Spinal cord (tissue), 10 donors: Measurements from ENCODE around the gene ARHGEF1. TPM values are rescaled to one million over a fixed set of nuclear protein-coding genes. Genes with fewer than 3 reads are reported as not detected.

Experiments
- DNase-seq, 6 donors: peaks; one replicate each; pipeline versions ENCODE4 v3.0.0 to v3.0.0-alpha.2; 2013 to 2015; ENCODE audit warnings: low spot score in 6 of 6, low read depth in 4 of 6
- H3K27ac ChIP-seq: one replicate; pipeline ENCODE4 v1.5.1; 2013; ENCODE audit warnings: low read depth, low read length, control low read depth
- H3K27me3 ChIP-seq: one replicate; pipeline ENCODE4 v1.6.1; 2013; ENCODE audit warnings: low read length; ENCODE audit not compliant: control insufficient read depth, insufficient read depth
- H3K36me3 ChIP-seq: one replicate; pipeline ENCODE4 v1.6.1; 2013; ENCODE audit warnings: low read length; ENCODE audit not compliant: control insufficient read depth, insufficient read depth
- H3K4me1 ChIP-seq: one replicate; pipeline ENCODE4 v1.6.1; 2013; ENCODE audit warnings: low read length; ENCODE audit not compliant: control insufficient read depth, insufficient read depth
- H3K4me3 ChIP-seq: one replicate; pipeline ENCODE4 v1.5.1; 2013; ENCODE audit warnings: low read depth, low read length, control low read depth
- H3K9me3 ChIP-seq: one replicate; pipeline ENCODE4 v1.6.1; 2013; ENCODE audit warnings: low read length; ENCODE audit not compliant: control insufficient read depth, insufficient read depth
- WGBS: methylation state at CpG from one replicate; pipeline ENCODE4 v1.1.5; 2013; ENCODE audit warnings: missing lambda C conversion rate; ENCODE audit not compliant: insufficient coverage; 5-methylcytosine and 5-hydroxymethylcytosine counted together
- long read RNA-seq, 4 donors: transcript quantifications; one replicate each; lab custom pipeline, GENCODE V29; 2026
- polyA plus RNA-seq, 2 donors: library from polyadenylated mRNA; unstranded; fragments of 120-200 nt; gene quantifications; one replicate each; pipeline ENCODE4 v1.2.1, GENCODE V29; 2013; ENCODE audit not compliant: insufficient read length in 2 of 2
- total RNA-seq, 2 donors: library from RNA; depleted of rRNA in 1 of 2; stranded (reverse); fragments of 120-200 nt in 1 of 2; fragments of >200 nt in 1 of 2; gene quantifications; one replicate each; pipeline versions ENCODE4 v1.2.3 to v1.2.4, GENCODE V29; 2013 to 2014
- donor health status: healthy.

ARHGEF1 gene, protein sequence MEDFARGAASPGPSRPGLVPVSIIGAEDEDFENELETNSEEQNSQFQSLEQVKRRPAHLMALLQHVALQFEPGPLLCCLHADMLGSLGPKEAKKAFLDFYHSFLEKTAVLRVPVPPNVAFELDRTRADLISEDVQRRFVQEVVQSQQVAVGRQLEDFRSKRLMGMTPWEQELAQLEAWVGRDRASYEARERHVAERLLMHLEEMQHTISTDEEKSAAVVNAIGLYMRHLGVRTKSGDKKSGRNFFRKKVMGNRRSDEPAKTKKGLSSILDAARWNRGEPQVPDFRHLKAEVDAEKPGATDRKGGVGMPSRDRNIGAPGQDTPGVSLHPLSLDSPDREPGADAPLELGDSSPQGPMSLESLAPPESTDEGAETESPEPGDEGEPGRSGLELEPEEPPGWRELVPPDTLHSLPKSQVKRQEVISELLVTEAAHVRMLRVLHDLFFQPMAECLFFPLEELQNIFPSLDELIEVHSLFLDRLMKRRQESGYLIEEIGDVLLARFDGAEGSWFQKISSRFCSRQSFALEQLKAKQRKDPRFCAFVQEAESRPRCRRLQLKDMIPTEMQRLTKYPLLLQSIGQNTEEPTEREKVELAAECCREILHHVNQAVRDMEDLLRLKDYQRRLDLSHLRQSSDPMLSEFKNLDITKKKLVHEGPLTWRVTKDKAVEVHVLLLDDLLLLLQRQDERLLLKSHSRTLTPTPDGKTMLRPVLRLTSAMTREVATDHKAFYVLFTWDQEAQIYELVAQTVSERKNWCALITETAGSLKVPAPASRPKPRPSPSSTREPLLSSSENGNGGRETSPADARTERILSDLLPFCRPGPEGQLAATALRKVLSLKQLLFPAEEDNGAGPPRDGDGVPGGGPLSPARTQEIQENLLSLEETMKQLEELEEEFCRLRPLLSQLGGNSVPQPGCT
- 10 to 100 TPM; 17.3 to 27.0 TPM for total RNA-seq
- 100 to 1,000 TPM in 1 of 2 donors, 10 to 100 TPM in 1; 75.5 to 113 TPM for polyA plus RNA-seq
- long read RNA-seq, donor 1, partial matches to known transcripts = 0 of 4 reads
- long read RNA-seq, donor 1, other reads (novel, unspliced or antisense) = 0 of 4 reads
- long read RNA-seq, donor 2, partial matches to known transcripts = 46 of 137 reads
- long read RNA-seq, donor 2, other reads (novel, unspliced or antisense) = 91 of 137 reads
- long read RNA-seq, donor 3, partial matches to known transcripts = 0 of 1 reads
- long read RNA-seq, donor 3, other reads (novel, unspliced or antisense) = 0 of 1 reads
- long read RNA-seq, donor 4, partial matches to known transcripts = 6 of 9 reads
- long read RNA-seq, donor 4, other reads (novel, unspliced or antisense) = 0 of 9 reads

DNA sequence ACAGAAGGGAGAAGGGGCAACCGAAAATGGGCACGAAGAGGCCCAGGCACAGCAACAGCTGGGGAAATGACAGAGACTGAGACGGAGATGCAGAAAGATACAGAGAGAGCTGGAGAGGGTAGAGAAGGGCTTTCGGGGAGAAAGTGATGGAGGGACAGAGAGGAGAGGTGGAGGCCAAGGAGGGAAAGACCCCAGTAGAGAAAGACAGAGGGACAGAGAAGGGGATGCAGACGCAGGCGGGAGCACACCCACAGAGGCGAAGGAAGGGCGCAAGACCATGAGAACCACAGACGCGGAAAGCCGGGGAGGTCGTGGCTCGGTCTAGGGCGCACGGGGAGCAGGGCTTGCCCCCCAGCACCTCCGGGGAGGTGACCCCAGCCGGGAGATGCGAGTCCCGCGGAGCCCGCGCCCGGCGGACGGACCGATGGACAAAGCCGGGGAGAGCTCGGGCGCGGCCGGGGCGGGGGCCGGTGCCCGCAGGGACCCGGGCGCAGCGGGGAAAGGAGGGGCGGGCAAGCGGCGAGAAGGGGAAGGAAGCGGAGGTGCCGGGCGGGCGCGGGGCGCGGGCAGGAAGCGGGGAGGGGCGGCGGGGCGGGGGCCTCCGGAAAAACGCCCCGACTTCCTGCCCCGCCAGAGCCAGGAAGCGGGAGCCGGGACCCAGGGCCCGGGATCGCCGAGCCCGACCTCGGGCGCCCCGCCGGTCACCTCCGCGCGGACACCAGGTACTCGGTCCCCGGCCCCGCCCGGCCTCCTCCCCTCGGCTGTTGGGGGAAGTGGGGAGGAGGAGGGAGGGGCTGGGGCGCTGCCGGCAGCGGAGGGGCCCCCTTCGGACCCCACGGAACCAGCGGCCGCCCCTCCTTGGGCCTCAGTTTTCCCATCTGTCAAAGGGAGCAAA, at the start of gene ARHGEF1:
ARHGEF1 (plus strand) TSS at position 617 of the 895 bp plus-strand sequence. CDS start 4,899 bp downstream, outside the sequence.
- Histone ChIP-seq H3K4me3 (peak within 1 kb of the TSS; percentile 88), H3K27ac (peak within 1 kb of the TSS; percentile 69), H3K27me3 (peaks cover 8% of the 10 kb centered on the region), H3K9me3 (no peaks in the 10 kb centered on the region), H3K36me3 (peaks cover 3% of the 10 kb centered on the region), H3K4me1 (peaks cover 34% of the 10 kb centered on the region)
- 1% methylated on average over 80 of the region's 80 CpGs for WGBS
- DNase-seq = peak in 1 of 6 donors; percentile 40

DNA sequence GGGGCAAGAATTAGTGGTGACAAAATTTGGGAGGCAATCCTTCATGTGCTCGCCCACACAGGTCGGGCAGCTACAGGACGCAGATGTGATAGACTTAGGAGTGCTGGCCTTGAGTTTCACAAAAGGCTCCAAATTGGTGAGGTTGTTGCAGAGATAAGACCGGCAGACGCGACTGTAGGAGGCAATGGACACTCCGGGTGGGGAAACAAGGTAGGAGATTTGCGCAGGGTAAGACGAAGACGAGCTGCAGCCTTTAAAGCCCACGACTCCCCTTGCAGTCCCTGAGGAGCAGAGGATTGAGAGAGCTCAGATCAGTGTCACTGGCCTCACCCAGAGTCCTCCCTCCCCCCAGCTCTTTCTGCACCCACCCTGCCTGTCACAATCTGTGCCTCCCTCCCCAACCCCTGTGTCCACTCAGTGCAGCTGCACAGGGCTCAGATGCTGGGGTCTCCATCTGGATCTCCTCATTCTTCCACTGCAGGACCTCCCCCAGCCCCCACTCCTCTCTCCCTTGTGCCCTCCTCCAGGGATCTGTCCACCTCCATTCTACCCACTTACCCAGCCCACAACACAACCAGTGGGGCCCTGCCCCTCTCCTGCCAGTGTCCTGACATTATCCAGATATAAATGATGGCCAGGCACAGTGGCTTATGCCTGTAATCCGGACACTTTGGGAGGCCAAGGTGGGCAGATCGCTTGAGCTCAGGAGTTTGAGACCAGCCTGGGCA, 44.8 kb upstream of the ARHGEF1 start:
- Histone ChIP-seq H3K36me3 (no peaks in the 10 kb centered on the region), H3K9me3 (no peaks in the 10 kb centered on the region), H3K27me3 (peaks cover 4% of the 10 kb centered on the region), H3K4me1 (no peaks in the 10 kb centered on the region), H3K4me3 (no peak overlapping the region), H3K27ac (no peak overlapping the region)
- no peak for DNase-seq
- 56% methylated on average over 7 of the region's 13 CpGs for WGBS

DNA sequence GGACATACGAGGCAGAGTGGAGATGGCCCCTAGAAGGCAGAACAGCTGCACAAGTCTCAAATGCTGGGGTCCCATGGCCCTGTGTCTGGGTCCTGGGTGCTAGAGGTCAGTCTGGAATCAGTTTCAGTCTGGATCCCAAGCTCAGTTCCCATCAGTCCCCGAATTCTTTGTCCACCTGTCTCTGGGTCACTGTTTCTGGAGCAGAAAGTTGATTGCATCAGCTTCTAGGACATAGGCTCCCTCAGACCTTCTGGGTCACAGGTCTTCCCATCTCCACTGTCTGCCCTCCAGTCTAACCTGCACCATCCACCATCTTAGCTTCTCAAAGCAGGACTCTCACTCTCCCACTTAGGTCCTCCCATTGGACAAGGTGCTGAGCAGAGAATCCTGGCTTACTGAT, 43.8 kb upstream of the ARHGEF1 start:
- WGBS = 72% methylated on average over 2 of the region's 2 CpGs
- no peak for DNase-seq

DNA sequence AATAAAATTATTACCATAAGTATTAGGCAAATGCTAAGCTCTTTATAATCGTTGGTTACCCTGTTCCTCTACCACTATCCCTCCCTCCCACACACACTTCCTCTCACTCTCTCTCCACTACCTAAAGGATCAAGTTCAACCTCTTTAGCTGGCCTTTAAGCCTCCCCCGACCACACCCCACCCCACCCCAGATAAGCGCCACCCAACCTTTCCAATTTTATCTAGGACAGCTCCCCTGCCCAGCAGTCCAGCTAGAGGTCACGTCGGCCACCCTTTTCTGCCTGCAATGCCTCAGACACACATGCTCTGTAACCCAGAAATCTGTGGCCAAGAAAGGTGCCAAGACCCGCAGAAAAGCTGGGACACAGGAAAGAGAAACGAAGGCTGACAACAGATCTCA, 39.6 kb upstream of the ARHGEF1 start:
- Histone ChIP-seq H3K4me3 (no peak overlapping the region), H3K27me3 (peaks cover 3% of the 10 kb centered on the region), H3K36me3 (no peaks in the 10 kb centered on the region), H3K9me3 (no peaks in the 10 kb centered on the region), H3K27ac (no peak overlapping the region), H3K4me1 (no peaks in the 10 kb centered on the region)
- WGBS = 85% methylated on average over 7 of the region's 7 CpGs
- DNase-seq = no peak

More for the DNA sequence above, 43.8 kb upstream of the ARHGEF1 start:
- no peaks in the 10 kb centered on the region for H3K4me1 ChIP-seq
- H3K36me3 ChIP-seq = no peaks in the 10 kb centered on the region
- H3K27ac ChIP-seq = no peak overlapping the region
- no peak overlapping the region for H3K4me3 ChIP-seq
- no peaks in the 10 kb centered on the region for H3K9me3 ChIP-seq
- H3K27me3 ChIP-seq = peaks cover 4% of the 10 kb centered on the region

DNA sequence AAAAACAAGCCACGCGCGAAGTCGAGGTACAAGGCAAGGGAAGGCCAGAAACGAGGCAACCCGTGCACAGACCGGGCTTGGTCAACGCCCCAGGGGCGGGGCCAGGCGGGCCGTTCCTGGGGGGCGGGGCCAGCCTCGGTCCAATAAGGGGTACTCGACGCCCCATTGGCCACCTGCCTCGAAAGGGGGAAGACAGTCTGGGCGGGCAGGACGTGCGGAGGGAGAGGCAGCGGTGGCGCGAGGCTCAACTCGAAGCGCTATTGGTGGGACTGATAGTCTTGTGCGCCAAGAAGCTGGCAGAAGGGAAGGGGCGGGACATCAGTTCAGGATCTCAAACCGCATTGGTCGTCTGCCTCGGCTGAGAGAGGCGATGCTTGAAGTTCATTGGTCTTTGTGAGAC, 38.4 kb upstream of the ARHGEF1 start, which contains the start of gene LYPD4:
LYPD4 (minus strand) TSS at position 83 of the 400 bp plus-strand sequence. CDS start 5,398 bp downstream, outside the sequence.
- 76% methylated on average over 30 of the region's 30 CpGs for WGBS
- no peaks in the 10 kb centered on the region for H3K36me3 ChIP-seq

DNA sequence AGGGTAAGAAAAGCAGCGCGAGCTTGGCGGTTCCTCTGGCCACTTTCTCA, 38.2 kb upstream of the ARHGEF1 start, which contains the start of gene DMRTC2:
DMRTC2 (plus strand) TSS at position 42 of the 50 bp plus-strand sequence. CDS start 2,387 bp downstream, outside the sequence.
- DNase-seq = no peak
- no peaks in the 10 kb centered on the region for H3K27me3 ChIP-seq
- H3K9me3 ChIP-seq = no peaks in the 10 kb centered on the region

More for the DNA sequence above, 38.4 kb upstream of the ARHGEF1 start, which contains the start of gene LYPD4:
- H3K9me3 ChIP-seq = no peaks in the 10 kb centered on the region
- no peaks in the 10 kb centered on the region for H3K4me1 ChIP-seq
- H3K27me3 ChIP-seq = no peaks in the 10 kb centered on the region
- no peak for DNase-seq
- H3K27ac ChIP-seq = no peak within 1 kb of the TSS
- H3K4me3 ChIP-seq = no peak within 1 kb of the TSS

DNA sequence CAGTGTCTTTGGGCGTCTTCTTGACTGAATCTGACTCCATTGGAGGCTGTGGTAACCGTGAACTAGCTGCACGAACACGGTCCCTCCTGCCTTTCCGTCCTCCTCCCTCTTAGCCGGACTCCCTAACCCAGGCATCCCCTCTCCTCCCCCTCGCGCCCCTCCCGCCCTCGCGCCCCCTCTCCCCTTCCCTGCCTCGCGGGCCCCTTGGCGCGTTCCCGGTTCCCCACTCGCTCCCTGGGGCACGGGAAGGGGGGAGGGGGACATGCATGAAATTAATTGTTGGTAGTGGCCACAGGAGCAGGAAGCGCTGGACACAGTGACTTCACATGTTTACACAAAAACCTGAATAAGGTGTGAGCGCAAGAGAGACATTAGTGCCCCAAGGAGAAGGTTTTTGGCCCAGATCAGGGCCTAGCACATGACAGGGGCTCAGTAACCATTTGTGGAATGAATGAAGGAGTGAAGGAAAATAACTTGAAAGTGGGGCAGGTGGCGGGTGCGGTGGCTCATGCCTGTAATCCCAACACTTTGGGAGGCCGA, 37.9 kb upstream of the ARHGEF1 start:
- H3K27ac ChIP-seq = no peak overlapping the region
- 91% methylated on average over 10 of the region's 23 CpGs for WGBS
- DNase-seq = no peak
- H3K9me3 ChIP-seq = no peaks in the 10 kb centered on the region
- H3K27me3 ChIP-seq = no peaks in the 10 kb centered on the region
- no peaks in the 10 kb centered on the region for H3K4me1 ChIP-seq
- H3K4me3 ChIP-seq = no peak overlapping the region
- H3K36me3 ChIP-seq = no peaks in the 10 kb centered on the region

More for the DNA sequence above, 38.2 kb upstream of the ARHGEF1 start, which contains the start of gene DMRTC2:
- Histone ChIP-seq H3K4me1 (no peaks in the 10 kb centered on the region), H3K27ac (no peak within 1 kb of the TSS), H3K4me3 (no peak within 1 kb of the TSS), H3K36me3 (no peaks in the 10 kb centered on the region)
- 93% methylated on average over 3 of the region's 3 CpGs for WGBS

DNA sequence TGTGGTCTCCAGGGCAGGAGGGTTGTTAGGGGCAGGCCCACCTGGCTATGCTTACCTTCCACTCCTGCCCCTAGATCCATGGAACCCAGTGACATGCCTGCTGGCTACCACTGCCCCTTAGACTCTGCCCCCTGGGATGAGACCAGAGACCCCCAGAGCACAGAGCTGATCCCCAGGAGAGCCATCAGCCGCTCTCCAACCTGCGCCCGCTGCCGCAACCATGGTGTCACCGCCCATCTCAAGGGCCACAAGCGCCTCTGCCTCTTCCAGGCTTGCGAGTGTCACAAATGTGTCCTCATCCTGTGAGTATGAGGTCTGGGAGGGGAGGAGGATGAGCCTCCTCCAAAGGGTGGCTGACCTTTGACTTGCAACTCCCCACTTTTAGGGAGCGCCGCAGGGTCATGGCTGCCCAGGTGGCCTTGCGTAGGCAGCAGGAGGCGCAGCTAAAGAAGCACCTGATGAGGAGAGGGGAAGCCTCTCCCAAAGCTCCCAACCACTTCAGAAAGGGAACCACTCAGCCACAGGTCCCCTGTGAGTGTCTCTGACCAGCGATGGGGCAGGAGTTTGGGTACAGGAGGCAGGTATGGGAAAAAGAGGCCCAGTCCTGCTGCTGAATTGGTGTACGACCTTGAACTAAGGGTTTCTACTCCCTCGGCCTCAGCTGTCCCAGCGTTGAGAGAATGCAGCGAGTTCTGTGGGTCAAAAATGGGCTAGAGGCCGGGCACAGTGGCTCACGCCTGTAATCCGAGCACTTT, 35.5 kb upstream of the ARHGEF1 start:
- Histone ChIP-seq H3K9me3 (no peaks in the 10 kb centered on the region), H3K36me3 (no peaks in the 10 kb centered on the region), H3K27ac (no peak overlapping the region), H3K4me3 (no peak overlapping the region), H3K27me3 (no peaks in the 10 kb centered on the region), H3K4me1 (no peaks in the 10 kb centered on the region)
- WGBS = 91% methylated on average over 14 of the region's 19 CpGs
- DNase-seq = no peak
